Stimulated activated CD8-positive, alpha-beta memory T cell treated with anti-CD3 and anti-CD28 coated beads, Interleukin-15, amount 100 ng/mL, for 48 hours (primary cell): Measurements from ENCODE around the gene CFAP54.
"Not testable (repeated sequence)": the region's sequence is repeated elsewhere in the genome, so short reads cannot be mapped to it uniquely, and the experiment has no call there.

Experiments
- DNase-seq, 2 donors: peaks; one replicate each; pipeline ENCODE4 v3.0.0-alpha.2; 2020; ENCODE audit warnings: low read depth in 2 of 2

Gene CFAP54

DNA sequence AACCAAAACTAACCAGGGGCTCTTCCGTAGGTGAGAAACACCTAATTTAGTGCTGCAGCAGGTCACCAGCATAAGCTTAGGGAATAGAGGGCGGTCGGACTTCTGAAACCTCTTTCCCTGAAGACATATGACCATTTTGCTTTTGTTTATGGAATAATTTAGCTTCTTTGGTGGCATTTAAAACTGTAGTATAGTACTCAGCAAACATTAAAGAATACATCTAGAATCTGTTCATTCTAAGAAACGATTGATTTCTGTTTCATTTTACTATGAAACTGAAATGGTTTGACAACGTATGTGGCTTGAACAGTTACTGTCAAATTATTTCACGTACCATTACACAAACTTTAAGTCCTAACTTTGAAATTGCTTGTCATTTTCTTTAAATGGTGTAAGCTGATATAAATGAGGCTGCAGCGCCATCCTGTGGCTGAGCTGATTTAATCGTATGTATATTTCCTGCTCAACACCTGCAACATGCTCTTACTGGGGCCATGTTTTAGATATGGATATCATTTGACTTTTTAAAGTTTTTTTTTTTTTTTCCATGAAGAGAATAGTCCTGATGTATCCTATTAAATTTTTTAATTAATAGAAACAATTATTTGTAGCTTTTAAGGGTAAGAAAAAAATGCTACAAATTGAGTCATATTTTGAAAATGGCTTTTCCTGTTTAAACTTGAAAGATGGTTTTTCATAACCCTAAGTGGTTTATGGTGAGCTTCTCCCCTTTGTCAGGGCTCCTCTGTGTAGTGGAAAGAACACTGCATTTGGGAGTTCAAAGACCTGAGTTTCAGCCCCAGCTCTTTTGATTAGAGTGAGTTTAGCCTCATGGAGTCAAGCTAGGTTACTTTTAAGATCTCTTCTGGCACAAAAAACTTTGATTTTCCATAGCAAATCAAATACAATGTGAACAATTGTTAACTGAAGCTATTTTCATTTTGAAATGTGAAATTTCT, 27.4 kb downstream of the CFAP54 start:
- peak; percentile 59 to 64 for DNase-seq

DNA sequence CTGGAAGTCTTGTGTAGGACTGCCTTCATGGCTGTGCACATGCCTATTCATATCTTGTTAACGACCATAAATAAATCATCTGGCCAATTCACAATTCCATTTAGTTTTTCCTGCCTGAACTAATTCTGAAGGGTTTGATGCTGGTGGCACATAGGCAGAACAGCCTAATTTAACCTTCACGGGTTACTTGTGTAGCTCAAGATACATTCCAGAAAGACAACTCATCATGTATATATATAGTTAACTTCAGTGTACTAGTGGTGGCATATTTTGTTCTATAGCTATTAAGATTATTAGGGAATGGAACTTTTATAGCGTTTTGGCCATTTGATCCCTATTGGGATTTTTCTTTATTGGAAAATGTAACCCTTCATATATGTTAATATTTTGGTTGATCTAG, 31.4 kb downstream of the CFAP54 start:
- DNase-seq = no peak

DNA sequence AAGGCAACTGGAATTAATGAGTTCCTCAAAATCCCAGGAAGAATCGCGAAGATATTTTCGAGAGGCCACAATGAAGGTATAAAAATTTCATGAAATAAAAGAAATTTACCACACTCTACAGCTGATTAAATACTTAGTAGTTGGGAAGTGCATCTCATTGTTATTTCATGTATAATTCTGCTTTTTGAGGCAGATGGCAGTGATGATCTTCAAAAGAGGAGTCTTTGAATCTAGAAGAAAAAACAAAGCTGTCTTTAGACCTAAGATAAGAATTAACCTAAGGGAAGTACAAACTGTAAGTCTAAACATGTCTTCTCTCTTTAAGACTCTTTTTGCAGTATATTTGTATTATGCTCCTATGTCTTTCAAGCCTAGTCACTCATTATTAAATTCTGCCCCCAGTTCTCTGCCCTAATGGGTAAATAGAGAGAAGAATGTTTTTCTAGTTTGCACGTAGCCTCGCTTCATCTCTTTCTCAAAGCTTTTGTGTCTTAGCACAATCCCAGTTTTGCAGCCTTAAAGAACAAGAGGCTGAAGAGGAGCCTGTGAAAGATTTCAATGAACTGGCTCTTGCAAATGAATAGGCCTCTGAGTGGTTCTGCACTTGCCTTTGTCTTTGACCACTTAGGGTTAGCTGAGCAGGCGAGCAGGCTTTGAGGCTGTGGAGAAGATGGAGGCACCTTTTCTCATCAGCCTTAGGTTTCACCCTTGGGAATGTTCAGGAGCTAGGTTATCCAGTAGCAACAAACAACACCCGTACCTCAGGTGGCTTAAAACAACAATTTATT, 32.7 kb downstream of the CFAP54 start:
- DNase-seq = no peak

DNA sequence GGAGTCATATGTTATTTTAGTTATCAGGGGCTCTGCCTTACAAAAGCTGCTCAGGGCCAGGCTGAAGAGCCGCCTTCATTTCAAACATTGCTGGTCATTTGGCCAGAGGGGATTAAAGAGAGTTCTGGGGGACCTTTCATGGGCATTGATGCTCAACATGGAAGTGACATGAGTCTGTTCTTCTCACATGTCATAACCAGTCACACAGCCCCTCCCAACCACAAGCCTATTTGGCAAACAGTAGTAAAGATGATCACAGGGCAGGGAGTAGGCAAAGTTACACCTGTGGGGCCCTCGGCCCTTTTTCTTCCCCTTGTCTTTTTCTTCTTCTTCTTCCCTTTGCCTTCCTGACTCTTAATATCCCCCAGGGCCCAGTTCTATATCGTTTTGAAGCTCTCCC, 33.3 kb downstream of the CFAP54 start:
- DNase-seq = no peak

DNA sequence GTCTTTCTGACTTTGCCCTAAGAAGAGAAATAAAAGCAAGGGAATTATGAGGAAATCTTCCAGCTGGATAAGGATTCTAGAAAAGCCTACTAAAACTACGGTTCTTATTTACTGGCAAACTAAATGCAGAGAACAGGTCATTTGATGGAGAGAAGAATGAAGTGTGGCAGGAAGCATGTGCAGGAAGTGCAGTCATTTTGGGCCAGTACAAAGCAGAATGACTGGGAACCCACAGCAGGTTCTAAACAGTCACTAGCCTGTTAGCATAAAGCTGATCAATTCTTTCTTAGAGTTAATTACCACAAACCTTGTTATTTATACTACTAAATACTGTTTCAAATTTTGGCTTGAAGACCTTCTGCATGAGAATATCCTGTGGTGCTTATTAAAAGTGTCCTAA, 36.7 kb downstream of the CFAP54 start:
- DNase-seq = no peak

DNA sequence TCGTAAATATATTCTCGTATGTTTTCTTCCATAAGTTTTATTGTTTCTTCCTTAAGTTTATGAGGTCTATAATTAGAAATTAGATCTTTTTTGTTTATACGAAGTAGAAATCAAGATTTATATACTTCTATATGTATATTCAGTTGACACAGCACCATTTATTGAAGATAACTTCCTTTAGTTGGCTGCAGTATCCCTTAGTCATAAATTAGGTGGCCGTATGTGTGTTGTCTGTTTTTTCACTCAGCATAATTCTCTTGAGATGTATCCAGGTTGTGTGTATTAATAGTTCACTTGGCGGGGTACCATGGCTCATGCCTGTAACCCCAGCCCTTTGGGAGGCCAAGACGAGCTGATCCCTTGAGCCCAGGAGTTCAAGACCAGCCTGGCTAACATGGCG, 40.5 kb downstream of the CFAP54 start:
- no peak for DNase-seq

DNA sequence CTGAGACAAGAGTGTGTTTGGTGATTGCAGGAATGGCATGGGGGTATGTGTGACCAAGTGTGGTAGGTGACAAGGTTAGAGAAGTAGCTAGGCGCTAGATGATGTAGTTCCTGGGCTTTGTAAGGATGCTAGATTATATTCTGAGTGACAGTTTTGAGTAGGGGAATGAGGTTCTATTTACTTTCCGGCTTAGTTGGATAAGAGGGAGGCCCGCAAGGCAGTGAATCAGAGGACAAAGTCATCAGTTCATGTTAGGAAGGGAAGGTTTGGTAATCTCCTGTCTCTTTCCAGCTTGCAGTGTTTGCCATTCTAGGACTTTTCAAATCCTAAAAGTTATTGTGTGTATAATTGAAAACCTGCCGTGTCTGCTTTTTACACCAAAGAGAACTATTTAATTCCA, 45.0 kb downstream of the CFAP54 start:
- no peak for DNase-seq

DNA sequence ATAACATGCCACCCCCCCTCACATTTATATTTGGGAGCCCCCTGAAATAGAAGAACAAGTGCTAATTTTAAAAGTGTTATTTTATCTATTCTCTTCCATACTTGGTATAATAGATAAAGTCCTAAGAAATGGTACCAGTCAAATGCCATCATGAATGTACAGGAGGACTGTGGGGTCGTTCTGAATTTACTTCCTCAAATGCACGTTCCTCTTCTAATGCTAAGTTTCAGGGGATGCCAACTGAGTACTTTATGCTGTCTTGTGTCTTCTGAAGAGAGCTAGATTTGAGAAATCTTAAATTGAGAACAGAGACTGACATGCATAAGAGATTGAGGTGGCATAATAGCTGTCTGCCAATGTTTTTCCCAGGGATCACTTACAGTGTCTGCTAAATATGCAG, 59.0 kb downstream of the CFAP54 start:
- no peak for DNase-seq

DNA sequence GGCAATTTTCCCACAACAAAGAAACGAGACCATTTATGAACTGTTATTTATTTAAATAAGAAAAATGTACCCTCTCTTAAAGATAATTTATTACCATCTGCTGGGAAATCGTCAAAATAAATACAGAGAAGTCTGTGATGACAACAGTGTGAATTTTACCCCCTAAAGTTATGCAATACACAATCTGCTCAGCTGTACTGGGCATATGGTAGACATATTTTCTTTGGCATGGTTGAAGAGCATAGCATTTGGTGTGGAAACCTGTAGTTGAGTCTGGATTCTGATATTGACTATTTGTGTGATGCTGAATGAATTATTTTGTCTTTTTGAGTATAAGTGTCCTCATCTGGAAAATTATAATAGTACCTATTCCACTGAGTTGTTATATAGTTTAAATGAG, 60.0 kb downstream of the CFAP54 start:
- DNase-seq = no peak

DNA sequence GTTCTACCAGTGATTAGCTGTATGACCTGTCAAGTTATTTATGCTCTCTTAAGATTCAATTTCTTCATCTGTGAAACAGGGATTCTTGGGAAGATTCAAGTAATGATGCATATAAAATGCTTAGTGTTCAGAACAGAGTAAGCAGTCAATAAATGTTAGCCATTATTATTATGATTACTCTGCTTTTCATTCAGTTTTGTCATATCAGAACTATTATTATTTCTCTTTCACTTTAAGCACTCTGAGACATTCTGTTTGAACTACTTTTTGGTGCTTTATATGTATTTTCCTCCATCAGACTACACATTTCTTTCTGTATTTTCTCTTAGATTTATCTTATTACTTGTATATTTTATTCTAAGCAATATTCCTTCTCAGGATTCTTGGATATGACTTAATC, 81.2 kb downstream of the CFAP54 start:
- DNase-seq = no peak

DNA sequence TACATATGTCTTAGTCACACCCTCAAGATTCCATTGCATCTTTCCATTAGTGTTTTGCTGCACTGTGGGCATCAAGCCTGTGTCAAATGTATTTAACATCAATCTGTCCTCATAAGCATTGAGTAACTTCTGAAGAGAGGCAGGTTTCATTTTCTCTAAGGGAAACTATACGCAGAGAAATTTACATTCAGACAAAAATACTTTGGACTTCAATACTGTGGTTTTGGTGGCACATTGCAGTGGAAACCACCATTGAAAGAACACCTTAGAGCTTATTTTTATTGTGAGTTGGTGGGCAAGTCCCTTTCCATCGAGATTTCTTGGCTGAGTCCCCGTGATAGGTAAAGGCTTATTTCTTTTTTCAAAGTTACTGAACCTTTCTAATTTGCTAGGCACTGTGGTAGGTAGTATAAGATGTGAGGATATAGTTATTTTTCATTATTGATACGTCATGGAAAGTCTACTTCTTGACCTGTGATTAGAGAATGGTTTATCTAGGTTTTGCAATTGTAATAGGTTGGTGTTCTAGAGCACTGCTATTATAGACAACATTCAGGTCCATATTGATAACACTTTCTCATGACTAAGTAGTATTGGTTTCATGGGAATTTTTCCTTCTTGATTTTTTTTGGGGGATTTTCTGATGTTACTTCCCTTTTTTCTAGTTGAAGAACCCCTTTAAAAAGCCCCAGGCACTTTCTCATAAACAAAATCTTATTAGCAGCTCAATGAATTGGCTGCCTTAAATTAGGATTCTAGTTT, 81.9 kb downstream of the CFAP54 start:
- DNase-seq = peak; percentile 1 to 8

DNA sequence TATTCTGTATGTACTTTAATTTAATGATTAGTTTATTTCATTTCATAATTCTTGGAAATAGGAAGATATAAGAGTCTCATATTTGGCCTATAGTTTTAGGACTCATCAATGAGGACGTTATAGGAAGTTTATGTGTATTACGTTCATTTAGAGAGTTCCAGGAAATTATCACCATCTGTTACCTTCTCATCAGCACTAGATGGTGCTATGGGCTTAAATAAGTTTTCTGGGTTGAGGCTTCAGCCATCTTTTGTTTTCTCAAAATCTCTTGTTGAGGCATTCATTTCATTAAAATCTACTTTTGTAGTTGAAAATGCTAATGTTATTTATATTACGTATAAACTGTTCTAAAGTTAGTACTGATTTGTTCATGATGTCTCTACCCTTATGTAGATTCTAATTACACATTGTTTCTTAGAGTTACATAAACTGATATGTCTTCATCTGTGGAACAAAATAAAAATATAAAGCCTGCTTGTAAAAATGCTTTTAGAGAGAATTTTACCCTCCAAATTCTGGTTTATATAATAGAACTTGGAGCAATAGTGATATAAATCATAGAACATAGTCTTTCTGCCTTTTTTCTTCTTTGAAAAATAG, 89.2 kb downstream of the CFAP54 start:
- DNase-seq = no peak

DNA sequence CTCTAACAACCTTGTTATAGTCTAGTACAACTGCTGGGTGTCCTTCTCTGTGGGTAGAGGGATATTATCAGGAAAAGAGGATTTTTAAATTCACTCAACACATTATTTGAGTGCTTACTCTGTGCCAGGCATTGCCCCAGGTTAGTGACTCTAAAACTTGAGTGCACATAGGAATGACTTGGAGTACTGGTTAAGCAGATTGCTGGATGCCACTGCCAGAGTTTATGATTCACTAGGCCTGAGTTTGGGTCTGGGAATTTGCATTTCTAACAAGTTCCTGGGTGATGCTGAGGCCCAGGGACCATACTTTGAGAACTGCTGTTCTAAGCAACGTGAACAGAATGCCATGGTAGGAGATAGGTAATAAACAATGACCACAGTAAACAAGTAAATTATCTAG, 96.6 kb downstream of the CFAP54 start:
- no peak for DNase-seq

DNA sequence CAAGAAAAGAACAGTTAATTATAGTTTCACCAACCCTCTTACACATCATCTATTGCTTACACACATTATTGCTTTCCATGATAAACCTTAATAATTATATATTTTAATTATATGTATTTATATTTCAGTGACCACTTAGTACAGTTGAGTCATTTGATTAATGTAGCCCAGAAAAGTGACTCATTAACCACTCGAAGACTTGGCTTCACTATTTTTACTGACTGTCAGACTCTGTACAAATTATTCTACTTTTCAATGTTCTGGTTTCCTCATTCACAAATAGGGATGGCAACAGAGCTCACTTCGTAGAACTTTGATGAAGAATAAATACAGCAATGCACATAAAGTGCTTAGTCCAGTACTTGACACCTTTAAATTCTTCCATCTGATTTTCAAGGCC, 98.3 kb downstream of the CFAP54 start:
- DNase-seq = no peak

DNA sequence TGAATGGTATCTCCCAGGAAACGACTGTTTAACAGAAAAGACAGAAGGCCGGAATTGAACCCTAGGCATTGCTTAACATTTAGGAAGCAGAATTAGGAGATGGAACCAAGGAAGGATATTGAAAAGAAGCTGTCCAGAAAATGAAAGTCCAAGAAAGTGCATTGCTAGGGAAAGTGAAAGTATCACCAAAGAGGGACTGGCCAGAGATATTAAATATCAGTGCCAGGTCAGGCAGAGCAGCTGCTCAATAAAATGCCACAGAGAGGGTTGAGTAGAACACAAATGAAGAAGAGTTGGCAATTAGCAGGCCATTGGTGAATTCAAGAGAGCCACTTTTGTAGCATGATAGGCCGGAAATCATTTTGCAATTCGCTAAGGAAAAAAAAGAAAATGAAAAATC, 101.6 kb downstream of the CFAP54 start:
- DNase-seq = no peak

DNA sequence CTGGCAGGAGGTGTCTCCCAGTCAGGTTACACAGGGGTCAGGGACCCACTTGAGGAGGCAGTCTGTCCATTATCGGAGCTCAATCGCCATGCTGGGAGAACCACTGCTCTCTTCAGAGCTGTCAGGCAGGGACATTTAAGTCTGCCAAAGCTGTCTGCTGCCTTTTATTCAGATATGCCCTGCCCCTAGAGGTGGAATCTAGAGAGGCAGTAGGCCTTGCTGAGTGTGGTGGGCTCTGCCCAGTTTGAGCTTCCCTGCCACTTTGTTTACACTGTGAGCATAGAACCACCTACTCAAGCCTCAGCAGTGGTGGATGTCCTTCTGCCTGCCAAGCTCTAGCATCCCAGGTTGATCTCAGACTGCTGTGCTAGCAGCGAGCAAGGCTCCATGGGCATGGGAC, 115.0 kb downstream of the CFAP54 start:
- not testable (repeated sequence) for DNase-seq

DNA sequence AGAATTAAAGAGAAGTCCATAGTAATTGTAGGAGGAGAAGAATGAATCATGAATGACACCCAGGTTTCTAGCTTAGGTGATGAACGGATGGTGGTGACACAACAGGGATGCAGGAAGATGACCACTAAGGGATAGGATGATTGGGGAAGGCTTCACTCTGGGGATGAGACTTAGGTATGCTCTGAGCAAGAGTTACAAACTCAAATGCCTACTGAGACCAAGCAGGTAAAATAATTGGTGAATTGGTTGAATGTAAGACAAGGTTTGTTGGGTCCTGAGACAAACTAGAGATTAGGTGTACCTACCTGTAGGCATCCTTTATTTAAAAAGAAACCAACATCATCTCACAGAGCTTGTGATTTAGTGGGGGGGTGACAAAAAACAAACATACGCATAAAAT, 116.3 kb downstream of the CFAP54 start:
- DNase-seq = no peak

DNA sequence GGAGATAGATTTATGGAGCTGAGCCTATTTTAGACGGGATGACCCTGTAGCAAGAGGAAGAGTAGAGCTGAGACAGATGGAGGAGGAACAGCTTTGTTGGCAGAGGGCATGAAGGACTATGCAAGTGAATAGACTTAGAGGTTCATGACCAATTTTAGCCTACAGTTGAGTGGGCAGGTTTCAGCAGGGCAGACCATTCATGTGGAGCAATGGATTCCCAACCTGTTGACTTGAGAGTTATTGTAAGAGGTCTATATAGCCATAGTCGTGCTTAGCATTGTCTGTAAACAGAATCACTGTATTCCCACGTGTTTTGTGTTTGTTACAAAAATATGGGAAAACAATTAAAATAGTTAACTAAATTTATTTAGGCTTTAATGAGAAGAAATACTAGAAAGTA, 116.8 kb downstream of the CFAP54 start:
- no peak for DNase-seq

DNA sequence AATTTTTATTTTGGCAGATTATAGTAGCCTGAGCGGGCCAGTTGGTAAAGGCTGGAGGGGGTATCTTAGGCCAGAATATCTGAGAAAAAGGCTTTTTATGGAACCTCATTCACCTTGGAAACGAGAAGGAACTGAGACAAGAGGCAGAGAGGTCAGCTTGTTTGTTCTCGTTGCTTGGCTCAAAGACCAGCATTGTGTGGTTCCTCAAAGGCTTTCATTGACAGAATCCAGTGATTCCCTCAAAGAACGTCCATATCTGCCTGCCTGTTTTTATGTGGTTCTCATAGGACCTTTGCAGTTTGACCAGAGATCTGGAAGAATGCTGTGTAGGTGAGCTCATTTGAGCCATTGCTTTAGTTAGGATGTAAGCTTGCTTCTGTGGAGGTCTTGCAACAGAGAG, 117.3 kb downstream of the CFAP54 start:
- no peak for DNase-seq

DNA sequence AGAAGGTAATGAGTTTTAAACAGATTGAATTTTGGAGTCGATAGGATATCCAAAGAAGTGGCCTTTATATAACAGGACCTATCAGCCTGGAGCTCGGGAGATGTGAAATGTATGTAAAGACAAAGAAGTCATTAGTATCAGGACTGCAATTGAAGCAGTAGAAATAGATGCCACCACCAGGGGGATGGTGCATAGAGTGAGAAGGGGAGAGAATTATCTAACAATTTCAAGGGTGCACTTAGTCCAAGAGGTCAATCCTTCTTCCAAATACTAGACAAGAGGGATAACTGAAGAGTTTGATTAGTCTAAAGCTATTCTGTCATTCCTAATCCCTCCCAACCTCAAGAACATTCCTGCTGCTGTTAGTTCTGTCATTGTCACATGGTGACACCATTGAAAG, 127.8 kb downstream of the CFAP54 start:
- no peak for DNase-seq

DNA sequence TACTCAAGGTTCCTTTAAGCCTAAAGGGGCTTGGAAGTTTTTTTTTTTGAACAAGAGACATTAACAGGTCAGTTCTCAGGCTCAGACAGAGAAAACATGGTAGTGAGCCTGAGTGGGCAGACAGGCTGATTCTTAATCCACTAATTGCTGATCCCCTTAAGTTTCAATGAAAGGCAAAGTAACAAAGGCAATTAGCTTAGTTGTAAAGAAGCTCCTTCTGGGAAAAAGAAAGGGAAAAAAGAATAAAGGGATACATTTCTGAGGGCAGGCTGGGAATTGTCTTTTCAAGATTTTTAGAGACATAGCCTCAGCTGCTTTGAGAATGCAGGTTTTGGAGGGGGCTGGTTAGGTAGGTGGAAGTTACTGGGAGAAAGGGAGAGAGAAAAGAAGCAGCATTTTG, 133.8 kb downstream of the CFAP54 start:
- DNase-seq = no peak

DNA sequence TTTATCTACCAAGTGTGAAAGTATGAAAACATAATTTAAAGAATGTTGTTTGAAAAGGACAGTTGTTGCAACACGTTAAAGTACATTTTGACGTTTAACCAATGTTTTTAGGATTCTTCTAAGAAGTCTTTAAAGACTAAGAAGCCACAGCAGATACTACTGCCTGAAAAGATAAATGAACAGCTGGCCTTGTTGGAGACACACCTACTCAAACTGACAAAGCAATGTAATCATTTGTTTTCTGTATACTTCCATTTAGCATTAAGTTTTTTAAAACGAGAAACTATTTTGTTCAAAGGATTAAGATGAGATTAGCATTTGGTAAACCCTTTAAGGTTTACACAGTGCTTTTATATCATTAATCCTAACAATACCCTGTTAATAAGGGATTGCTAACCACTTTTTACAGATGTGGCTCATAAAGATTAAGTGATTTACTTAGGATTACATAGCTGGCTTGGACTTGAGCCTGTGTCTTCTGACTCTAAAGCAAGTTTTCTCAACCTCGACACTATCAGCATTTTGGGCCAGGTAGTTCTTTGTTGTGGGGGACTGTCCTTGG, 134.4 kb downstream of the CFAP54 start:
- no peak for DNase-seq
